ENCODE data around the gene LPAR1. TPM values are rescaled to one million over a fixed set of nuclear protein-coding genes. Genes with fewer than 3 reads are reported as not detected.

The LPAR1 gene
- total and polyA plus RNA-seq, 2 donors (not counting 1 experiment from before 2014, with no cell fraction given), result 222 to 240 TPM

DNA sequence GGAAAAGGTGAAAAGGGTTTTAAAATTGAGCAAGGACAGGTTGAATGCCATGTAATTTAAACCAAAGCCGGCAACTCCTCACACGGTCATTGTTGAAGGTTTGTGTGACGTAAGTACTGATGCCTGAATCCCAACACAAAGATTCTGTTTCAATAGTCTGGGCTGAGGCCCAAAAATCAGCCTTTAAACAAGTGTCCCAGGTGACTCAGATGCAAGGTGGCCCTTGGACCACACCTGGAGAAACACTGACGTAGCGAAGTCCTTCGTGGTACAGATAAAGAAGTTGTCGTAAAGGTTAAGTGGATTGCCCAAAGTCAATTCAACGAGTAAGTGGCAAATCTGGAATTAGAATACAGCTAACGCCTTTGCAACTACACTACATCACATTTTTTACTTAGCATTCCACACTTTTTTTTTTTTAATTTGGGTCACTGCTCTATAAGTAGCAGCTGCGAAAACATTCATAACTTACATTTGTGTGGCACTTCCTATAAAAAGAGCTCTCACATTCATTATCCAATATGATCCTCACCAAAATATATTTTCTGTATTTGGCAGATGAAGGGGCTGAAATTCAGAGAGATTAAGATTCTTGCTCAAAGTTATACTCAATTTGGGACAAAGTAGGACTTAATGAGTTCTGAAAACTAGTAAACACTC lies 111.3 kb downstream of the LPAR1 start:
- peaks cover 73% of the 10 kb centered on the region for H3K79me2 ChIP-seq (ENCODE audit: control insufficient read depth, insufficient read depth, low read length)
- H4K20me1 ChIP-seq (ENCODE audit: control insufficient read depth, extremely low read depth, insufficient read depth, low read length), result no peaks in the 10 kb centered on the region
- H3K4me1 ChIP-seq (ENCODE audit: control insufficient read depth, extremely low read depth, insufficient read depth, low read length), result no peaks in the 10 kb centered on the region
- H3K4me3 ChIP-seq (replicated peaks in 1 of 4; ENCODE audit: control extremely low read depth in 1 of 4, insufficient read depth in 1 of 4, low read depth in 3 of 4, low read length in 4 of 4), result no peak overlapping the region
- no peak overlapping the region for H2AFZ ChIP-seq (ENCODE audit: low read length)
- H3K27ac ChIP-seq (ENCODE audit: insufficient read depth, low read length), result no peak overlapping the region
- no peak for DNase-seq (ENCODE audit: low read depth in 2 of 2)
- no peaks in the 10 kb centered on the region for H3K9me3 ChIP-seq (ENCODE audit: control insufficient read depth, insufficient read depth, low read depth, low read length)
- no peaks in the 10 kb centered on the region for H3K27me3 ChIP-seq (ENCODE audit: control insufficient read depth, insufficient read depth, low read length)
- H3K4me2 ChIP-seq (ENCODE audit: extremely low read depth, insufficient read depth, low read length), result no peak overlapping the region
- no peaks in the 10 kb centered on the region for H3K36me3 ChIP-seq (ENCODE audit: control insufficient read depth, insufficient read depth, low read length)
- H3K9ac ChIP-seq (ENCODE audit: insufficient read depth, low read length), result no peak overlapping the region
- TF ChIP-seq, protein P1, sequence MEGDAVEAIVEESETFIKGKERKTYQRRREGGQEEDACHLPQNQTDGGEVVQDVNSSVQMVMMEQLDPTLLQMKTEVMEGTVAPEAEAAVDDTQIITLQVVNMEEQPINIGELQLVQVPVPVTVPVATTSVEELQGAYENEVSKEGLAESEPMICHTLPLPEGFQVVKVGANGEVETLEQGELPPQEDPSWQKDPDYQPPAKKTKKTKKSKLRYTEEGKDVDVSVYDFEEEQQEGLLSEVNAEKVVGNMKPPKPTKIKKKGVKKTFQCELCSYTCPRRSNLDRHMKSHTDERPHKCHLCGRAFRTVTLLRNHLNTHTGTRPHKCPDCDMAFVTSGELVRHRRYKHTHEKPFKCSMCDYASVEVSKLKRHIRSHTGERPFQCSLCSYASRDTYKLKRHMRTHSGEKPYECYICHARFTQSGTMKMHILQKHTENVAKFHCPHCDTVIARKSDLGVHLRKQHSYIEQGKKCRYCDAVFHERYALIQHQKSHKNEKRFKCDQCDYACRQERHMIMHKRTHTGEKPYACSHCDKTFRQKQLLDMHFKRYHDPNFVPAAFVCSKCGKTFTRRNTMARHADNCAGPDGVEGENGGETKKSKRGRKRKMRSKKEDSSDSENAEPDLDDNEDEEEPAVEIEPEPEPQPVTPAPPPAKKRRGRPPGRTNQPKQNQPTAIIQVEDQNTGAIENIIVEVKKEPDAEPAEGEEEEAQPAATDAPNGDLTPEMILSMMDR (conservative IDR thresholded peaks at IDR 0.05 in 1 of 2, IDR thresholded peaks at IDR 0.05 in 1 of 2; ENCODE audit: low read depth in 1 of 2, low read length in 2 of 2), result no peak
- no peak for TF ChIP-seq EZH2 (IDR thresholded peaks at IDR 0.05; ENCODE audit: low read length, missing control alignments)

DNA sequence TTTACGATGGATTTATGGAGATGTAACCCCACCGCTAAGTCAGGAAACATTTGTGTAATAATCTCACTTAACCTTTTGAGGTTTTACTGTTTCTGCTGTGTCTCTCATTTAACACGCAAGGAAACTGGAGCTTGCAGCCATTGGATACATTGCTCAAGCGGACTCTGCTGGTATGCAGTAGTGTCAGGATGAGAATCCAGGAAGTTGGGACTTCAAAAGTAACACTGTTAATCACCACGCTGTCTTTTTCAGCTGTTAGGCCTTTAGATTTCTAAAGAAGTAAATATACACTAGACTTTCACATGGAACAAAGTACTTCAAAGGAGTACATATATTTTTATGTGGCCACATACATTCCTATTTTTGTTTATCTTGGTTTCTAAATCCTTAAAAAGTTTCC lies 114.7 kb downstream of the LPAR1 start:
- Histone ChIP-seq H3K27me3 (ENCODE audit: control insufficient read depth, insufficient read depth, low read length) (no peaks in the 10 kb centered on the region), H3K36me3 (ENCODE audit: control insufficient read depth, insufficient read depth, low read length) (no peaks in the 10 kb centered on the region), H3K79me2 (ENCODE audit: control insufficient read depth, insufficient read depth, low read length) (peaks cover 65% of the 10 kb centered on the region), H3K4me2 (ENCODE audit: extremely low read depth, insufficient read depth, low read length) (no peak overlapping the region), H3K27ac (ENCODE audit: insufficient read depth, low read length) (peak overlapping the region; percentile 1), H3K9ac (ENCODE audit: insufficient read depth, low read length) (no peak overlapping the region), H2AFZ (ENCODE audit: low read length) (no peak overlapping the region), H4K20me1 (ENCODE audit: control insufficient read depth, extremely low read depth, insufficient read depth, low read length) (no peaks in the 10 kb centered on the region), H3K4me1 (ENCODE audit: control insufficient read depth, extremely low read depth, insufficient read depth, low read length) (peaks cover 18% of the 10 kb centered on the region), H3K9me3 (ENCODE audit: control insufficient read depth, insufficient read depth, low read depth, low read length) (no peaks in the 10 kb centered on the region), H3K4me3 (replicated peaks in 1 of 4; ENCODE audit: control extremely low read depth in 1 of 4, insufficient read depth in 1 of 4, low read depth in 3 of 4, low read length in 4 of 4) (no peak overlapping the region)
- peak in 1 of 2 donors; percentile 56 for DNase-seq (ENCODE audit: low read depth in 2 of 2)
- no peak for TF ChIP-seq EZH2 (IDR thresholded peaks at IDR 0.05; ENCODE audit: low read length, missing control alignments)
- TF ChIP-seq, protein P1 (conservative IDR thresholded peaks at IDR 0.05 in 1 of 2, IDR thresholded peaks at IDR 0.05 in 1 of 2; ENCODE audit: low read depth in 1 of 2, low read length in 2 of 2), result no peak

DNA sequence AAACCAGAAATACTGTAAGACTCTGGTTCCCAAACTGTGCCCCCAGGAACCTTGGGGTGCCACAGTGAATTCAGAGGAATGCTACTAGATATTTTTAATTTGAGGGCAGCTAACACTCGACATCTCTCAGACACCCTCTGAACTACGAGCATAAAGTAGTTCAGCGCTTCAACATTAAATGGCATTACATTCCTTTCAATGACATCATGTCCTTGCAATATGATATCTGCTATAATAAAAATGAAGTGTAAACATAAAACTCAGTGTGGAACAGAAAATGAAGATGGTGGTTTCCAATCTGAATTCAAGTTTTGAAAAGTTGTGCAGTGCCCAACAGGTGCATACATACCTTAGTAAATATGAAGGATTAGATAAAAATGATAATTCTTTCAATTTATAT lies 116.1 kb downstream of the LPAR1 start:
- Histone ChIP-seq H3K4me2 (ENCODE audit: extremely low read depth, insufficient read depth, low read length) (no peak overlapping the region), H3K9me3 (ENCODE audit: control insufficient read depth, insufficient read depth, low read depth, low read length) (no peaks in the 10 kb centered on the region), H2AFZ (ENCODE audit: low read length) (no peak overlapping the region), H3K4me3 (replicated peaks in 1 of 4; ENCODE audit: control extremely low read depth in 1 of 4, insufficient read depth in 1 of 4, low read depth in 3 of 4, low read length in 4 of 4) (no peak overlapping the region), H3K9ac (ENCODE audit: insufficient read depth, low read length) (no peak overlapping the region), H3K79me2 (ENCODE audit: control insufficient read depth, insufficient read depth, low read length) (peaks cover 64% of the 10 kb centered on the region), H4K20me1 (ENCODE audit: control insufficient read depth, extremely low read depth, insufficient read depth, low read length) (no peaks in the 10 kb centered on the region), H3K27ac (ENCODE audit: insufficient read depth, low read length) (peak overlapping the region; percentile 81), H3K27me3 (ENCODE audit: control insufficient read depth, insufficient read depth, low read length) (no peaks in the 10 kb centered on the region), H3K4me1 (ENCODE audit: control insufficient read depth, extremely low read depth, insufficient read depth, low read length) (peaks cover 28% of the 10 kb centered on the region), H3K36me3 (ENCODE audit: control insufficient read depth, insufficient read depth, low read length) (no peaks in the 10 kb centered on the region)
- no peak for TF ChIP-seq EZH2 (IDR thresholded peaks at IDR 0.05; ENCODE audit: low read length, missing control alignments)
- TF ChIP-seq, protein P1 (conservative IDR thresholded peaks at IDR 0.05 in 1 of 2, IDR thresholded peaks at IDR 0.05 in 1 of 2; ENCODE audit: low read depth in 1 of 2, low read length in 2 of 2), result no peak
- DNase-seq (ENCODE audit: low read depth in 2 of 2), result peak in 1 of 2 donors; percentile 63

Data from fibroblast of lung (primary cell).